Activated naive CD4-positive, alpha-beta T cell treated with anti-CD3 and anti-CD28 coated beads for 36 hours (primary cell): ENCODE data around the gene MYO1A. TPM values are rescaled to one million over a fixed set of nuclear protein-coding genes. Genes with fewer than 3 reads are reported as not detected.

Experiments
- CTCF ChIA-PET: fragments of 350-600 bp; sonication (Branson Sonifier 250); formaldehyde crosslinking; loops from one replicate; lab custom pipeline; 2021; ENCODE audit warnings: antibody characterized with exemption; lab: Charles Lee
- DNase-seq: peaks from one replicate; pipeline ENCODE4 v3.0.0-alpha.2; 2020
- H3K27ac Mint-ChIP-seq: one replicate; pipeline ENCODE4 v1.8.0; 2021; ENCODE audit warnings: mild to moderate bottlenecking, mixed read lengths
- H3K27me3 Mint-ChIP-seq: one replicate; pipeline ENCODE4 v1.8.0; 2021; ENCODE audit warnings: low read depth, mixed read lengths
- H3K36me3 Mint-ChIP-seq: one replicate; pipeline ENCODE4 v1.8.0; 2021; ENCODE audit warnings: low read depth, mixed read lengths
- H3K4me1 Mint-ChIP-seq: one replicate; pipeline ENCODE4 v1.8.0; 2021; ENCODE audit warnings: low read depth, mixed read lengths
- H3K4me3 Mint-ChIP-seq: one replicate; pipeline ENCODE4 v1.8.0; 2021; ENCODE audit warnings: mild to moderate bottlenecking, moderate library complexity, mixed read lengths
- H3K9me3 Mint-ChIP-seq: one replicate; pipeline ENCODE4 v1.8.0; 2021; ENCODE audit warnings: mixed read lengths
- intact Hi-C: fragments of 100-400 bp; cut with micrococcal nuclease; formaldehyde crosslinking; loops from one replicate; pipeline ENCODE4 v1.15.1; 2023
- total RNA-seq, 2 experiments: library from RNA; stranded (reverse); gene quantifications; one replicate each; pipeline ENCODE4 v1.2.3, GENCODE V29; 2021

MYO1A gene
- 1 to 10 TPM; 1.4 to 1.5 TPM for total RNA-seq

DNA sequence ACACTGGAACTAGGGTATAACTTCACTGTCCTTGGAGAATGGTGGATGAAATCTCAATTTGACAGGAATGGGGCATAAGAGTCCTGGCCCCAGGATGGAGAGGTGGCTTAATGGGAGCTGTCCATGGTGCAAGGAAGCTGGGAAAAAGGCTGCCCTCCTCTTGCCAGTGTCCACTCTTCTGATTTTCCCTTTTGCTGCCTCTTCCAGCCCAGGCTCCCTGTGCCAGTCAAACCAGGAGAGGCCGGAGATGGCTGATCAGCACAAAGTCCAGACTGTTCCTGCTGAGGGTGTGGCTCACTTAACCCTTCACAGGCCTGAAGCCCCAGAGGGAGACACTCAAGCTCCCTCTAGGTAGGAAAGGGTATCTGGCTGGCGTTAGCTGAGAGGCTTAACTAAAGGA lies at the start of gene MYO1A:
MYO1A (minus strand) TSS at position 240 of the 400 bp plus-strand sequence. CDS start 1,806 bp downstream, outside the sequence.
- no peak within 1 kb of the TSS for H3K4me3 Mint-ChIP-seq
- H3K9me3 Mint-ChIP-seq, result no peaks in the 10 kb centered on the region
- peaks cover 15% of the 10 kb centered on the region for H3K36me3 Mint-ChIP-seq
- DNase-seq, result no peak
- CTCF ChIA-PET, result interaction anchor here (1.1 to 2.2 kb wide), 5 partner anchors 9 to 41 kb away, joined by 3 to 11 read pairs (median 6); no protein-coding TSS in a partner anchor
- intact Hi-C loops, result no loop called here
- no peak within 1 kb of the TSS for H3K27ac Mint-ChIP-seq
- peaks cover 36% of the 10 kb centered on the region for H3K4me1 Mint-ChIP-seq
- H3K27me3 Mint-ChIP-seq, result no peaks in the 10 kb centered on the region

DNA sequence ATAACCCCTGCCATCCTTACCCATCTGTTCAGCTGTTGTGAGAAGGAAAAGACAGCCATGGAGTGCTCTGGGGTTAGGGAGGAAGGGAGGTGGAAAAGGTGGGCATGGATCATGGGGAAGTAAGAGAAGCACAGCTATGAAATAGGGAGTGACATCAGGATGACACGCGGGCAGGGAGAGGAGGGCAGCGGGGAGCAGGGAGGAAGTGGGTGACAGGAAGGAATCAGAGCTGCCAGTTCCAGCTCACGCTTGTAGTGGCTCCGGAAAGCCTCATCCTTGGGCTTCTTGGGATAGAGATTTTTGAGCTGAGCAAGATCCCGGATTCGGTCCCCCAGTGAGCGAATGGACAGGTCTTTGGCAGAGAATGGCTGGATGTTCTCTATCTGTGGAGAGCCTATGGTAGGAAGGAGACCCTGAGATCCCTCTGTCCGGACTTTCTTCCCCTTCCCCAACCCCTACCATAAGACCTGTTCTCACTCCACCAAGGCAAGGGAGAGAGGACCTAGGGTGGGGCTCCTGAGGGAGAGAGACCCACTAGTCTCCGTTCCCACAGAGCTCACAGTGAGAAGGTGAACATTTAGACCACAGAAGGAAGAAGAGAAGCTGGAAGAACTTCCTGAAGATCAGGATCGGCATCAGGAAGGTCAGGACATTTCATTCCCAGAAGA lies 49.3 kb upstream of the MYO1A start:
- no peaks in the 10 kb centered on the region for H3K9me3 Mint-ChIP-seq
- H3K27ac Mint-ChIP-seq, result peak overlapping the region; percentile 75
- H3K4me3 Mint-ChIP-seq, result no peak overlapping the region
- peaks cover 39% of the 10 kb centered on the region for H3K4me1 Mint-ChIP-seq
- CTCF ChIA-PET, result interaction anchor here (5.5 to 16.9 kb wide), 2 partner anchors 12 to 24 kb away, joined by 48 to 292 read pairs; partner anchors contain the start of genes NEMP1 and STAT6
- peaks cover 47% of the 10 kb centered on the region for H3K36me3 Mint-ChIP-seq
- H3K27me3 Mint-ChIP-seq, result no peaks in the 10 kb centered on the region
- DNase-seq, result no peak
- intact Hi-C loops, result no loop called here

DNA sequence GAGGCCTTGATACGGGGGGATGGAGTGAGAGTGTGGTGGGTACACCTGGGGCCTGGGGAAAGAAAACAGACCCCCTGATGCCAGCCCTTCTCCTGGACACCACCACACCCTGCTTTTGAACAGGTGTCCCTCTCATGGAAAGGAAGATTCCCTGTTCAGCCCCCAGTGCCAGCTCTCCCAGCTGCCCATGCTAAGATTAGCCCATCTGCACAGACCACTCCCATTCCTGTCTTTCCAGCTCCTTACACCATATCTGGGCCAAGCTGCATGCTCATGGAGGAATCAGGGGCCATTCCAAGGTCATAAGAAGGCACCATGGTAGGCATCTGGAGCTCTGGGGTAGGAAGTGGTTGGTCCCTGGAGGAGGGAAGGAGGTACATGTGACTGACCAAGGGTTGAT lies 48.6 kb upstream of the MYO1A start:
- Mint-ChIP-seq H3K27me3 (no peaks in the 10 kb centered on the region), H3K4me3 (no peak overlapping the region), H3K4me1 (peaks cover 38% of the 10 kb centered on the region), H3K9me3 (no peaks in the 10 kb centered on the region), H3K36me3 (peaks cover 44% of the 10 kb centered on the region), H3K27ac (peak overlapping the region; percentile 75)
- DNase-seq, result no peak
- intact Hi-C loops, result no loop called here
- CTCF ChIA-PET, result interaction anchor here (1.3 to 16.9 kb wide), 3 partner anchors 13 to 26 kb away, joined by 4 to 292 read pairs (median 48); partner anchors contain the start of genes NEMP1 and STAT6

DNA sequence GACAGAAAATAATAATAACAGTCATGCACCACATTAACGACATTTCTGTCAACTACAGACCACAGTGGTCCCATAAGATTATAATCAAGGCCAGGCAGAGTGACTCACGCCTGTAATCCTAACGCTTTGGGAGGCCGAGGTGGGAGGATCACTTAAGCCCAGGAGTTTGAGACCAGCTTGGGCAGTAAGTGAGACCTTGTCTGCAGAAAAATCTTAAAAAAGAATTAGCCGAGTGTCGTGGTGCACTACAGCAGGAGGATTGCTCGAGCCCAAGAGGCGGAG lies 47.6 kb upstream of the MYO1A start:
- CTCF ChIA-PET, result interaction anchor here (0.7 to 16.9 kb wide), 5 partner anchors 9 to 27 kb away, joined by 3 to 292 read pairs (median 4); partner anchors contain the start of genes NEMP1 and STAT6
- no peak for DNase-seq
- H3K4me1 Mint-ChIP-seq, result peaks cover 46% of the 10 kb centered on the region
- peak overlapping the region; percentile 96 for H3K27ac Mint-ChIP-seq
- no peaks in the 10 kb centered on the region for H3K9me3 Mint-ChIP-seq
- H3K4me3 Mint-ChIP-seq, result no peak overlapping the region
- no peaks in the 10 kb centered on the region for H3K27me3 Mint-ChIP-seq
- intact Hi-C loops, result no loop called here
- H3K36me3 Mint-ChIP-seq, result peaks cover 49% of the 10 kb centered on the region

DNA sequence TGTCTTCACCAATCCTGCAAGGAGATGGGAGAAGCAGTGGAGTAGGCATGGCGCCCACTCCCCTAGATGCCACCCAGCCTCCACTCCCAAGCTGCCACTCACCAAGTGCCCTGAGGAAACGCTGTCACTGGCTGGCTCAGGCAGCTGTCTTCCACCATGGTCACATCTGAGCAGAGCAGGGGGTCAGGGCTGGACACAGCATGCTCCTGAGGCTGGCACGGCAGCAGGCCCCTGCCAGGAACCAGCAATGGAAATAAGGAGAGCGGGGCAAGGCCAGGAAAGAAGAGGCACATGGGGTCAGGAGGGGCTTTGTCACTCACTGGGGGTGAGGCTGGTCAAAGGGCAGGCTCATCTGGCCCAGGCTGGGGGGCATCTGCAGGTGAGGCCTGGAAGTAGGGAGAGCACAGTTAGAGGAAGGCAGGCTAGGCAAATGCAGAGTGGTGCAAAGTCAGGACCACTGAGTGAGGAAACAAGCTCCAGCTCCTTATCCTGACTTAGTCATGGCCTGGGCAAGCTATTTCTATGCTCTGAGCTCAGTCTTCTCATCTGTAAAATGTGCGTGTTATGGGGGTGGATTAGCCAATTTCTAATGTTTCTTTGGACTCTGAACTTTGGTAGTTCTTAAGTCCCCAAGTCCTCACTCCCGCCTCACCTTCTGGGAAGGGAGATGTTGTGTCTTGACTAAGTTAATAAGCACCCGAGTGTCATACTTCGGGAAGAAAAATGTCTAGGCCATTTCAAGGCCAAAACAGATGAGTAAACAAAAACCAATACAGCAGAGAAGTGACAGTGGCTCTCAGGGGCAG lies 47.0 kb upstream of the MYO1A start:
- Mint-ChIP-seq H3K27ac (peak overlapping the region; percentile 96), H3K9me3 (no peaks in the 10 kb centered on the region), H3K4me3 (no peak overlapping the region), H3K36me3 (peaks cover 48% of the 10 kb centered on the region), H3K4me1 (peaks cover 45% of the 10 kb centered on the region), H3K27me3 (no peaks in the 10 kb centered on the region)
- no peak for DNase-seq
- intact Hi-C loops, result no loop called here
- CTCF ChIA-PET, result interaction anchor here (0.8 to 16.9 kb wide), 7 partner anchors 9 to 116 kb away, joined by 3 to 292 read pairs (median 6); partner anchors contain the start of genes NEMP1 and STAT6

DNA sequence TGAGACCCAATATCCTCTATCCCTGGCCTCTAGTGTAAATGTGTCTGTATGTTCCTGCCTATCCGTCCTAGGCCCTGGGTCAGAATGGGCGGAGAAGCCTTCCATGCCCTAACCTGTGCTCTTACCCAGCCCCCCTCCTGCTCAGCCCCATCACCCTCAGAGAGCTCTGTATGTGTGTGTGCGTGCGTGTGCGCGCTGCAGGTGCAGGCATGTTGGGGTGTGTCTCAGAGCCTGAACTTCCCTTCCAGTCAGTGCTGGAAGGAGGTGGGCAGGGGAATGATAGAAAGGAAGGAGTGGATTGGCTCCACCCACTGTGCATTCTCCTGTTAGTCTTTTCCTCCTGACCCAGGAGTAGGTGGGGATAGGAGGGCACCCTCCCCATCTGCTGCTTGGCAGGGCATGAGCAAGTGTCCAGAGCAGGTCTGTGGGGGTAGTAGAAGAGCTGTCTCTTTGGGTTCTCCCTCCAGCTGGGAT lies 46.2 kb upstream of the MYO1A start:
- no peak overlapping the region for H3K4me3 Mint-ChIP-seq
- peak overlapping the region; percentile 96 for H3K27ac Mint-ChIP-seq
- intact Hi-C loops, result no loop called here
- peaks cover 50% of the 10 kb centered on the region for H3K4me1 Mint-ChIP-seq
- CTCF ChIA-PET, result interaction anchor here (0.8 to 16.9 kb wide), 6 partner anchors 10 to 117 kb away, joined by 3 to 292 read pairs (median 5); partner anchors contain the start of genes NEMP1 and STAT6
- no peak for DNase-seq
- H3K9me3 Mint-ChIP-seq, result no peaks in the 10 kb centered on the region
- peaks cover 51% of the 10 kb centered on the region for H3K36me3 Mint-ChIP-seq
- H3K27me3 Mint-ChIP-seq, result no peaks in the 10 kb centered on the region

DNA sequence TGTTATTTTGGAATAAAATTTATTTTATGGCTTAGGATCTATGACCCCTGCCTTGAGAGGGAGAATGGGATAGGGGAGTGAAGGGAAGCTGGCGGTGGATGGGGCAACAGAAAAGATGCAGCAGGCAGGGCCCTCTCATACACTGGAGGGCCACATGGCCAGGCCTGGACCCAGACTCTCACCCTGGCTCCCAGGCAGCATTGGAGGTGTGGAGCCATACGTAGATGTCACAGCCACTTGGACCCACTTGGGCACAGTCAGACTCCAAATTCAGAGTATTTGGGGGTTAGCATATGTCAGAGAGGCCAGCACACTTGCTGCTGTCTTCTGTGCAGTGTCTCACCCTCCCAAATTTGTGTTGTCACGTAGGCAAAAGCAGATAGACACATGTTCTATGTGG lies 45.5 kb upstream of the MYO1A start:
- CTCF ChIA-PET, result interaction anchor here (1.1 to 16.9 kb wide), 5 partner anchors 11 to 87 kb away, joined by 3 to 292 read pairs (median 4); partner anchors contain the start of genes NEMP1 and STAT6
- intact Hi-C loops, result no loop called here
- Mint-ChIP-seq H3K27me3 (no peaks in the 10 kb centered on the region), H3K4me1 (peaks cover 56% of the 10 kb centered on the region), H3K36me3 (peaks cover 58% of the 10 kb centered on the region), H3K9me3 (no peaks in the 10 kb centered on the region), H3K4me3 (no peak overlapping the region), H3K27ac (peak overlapping the region; percentile 96)
- DNase-seq, result no peak

DNA sequence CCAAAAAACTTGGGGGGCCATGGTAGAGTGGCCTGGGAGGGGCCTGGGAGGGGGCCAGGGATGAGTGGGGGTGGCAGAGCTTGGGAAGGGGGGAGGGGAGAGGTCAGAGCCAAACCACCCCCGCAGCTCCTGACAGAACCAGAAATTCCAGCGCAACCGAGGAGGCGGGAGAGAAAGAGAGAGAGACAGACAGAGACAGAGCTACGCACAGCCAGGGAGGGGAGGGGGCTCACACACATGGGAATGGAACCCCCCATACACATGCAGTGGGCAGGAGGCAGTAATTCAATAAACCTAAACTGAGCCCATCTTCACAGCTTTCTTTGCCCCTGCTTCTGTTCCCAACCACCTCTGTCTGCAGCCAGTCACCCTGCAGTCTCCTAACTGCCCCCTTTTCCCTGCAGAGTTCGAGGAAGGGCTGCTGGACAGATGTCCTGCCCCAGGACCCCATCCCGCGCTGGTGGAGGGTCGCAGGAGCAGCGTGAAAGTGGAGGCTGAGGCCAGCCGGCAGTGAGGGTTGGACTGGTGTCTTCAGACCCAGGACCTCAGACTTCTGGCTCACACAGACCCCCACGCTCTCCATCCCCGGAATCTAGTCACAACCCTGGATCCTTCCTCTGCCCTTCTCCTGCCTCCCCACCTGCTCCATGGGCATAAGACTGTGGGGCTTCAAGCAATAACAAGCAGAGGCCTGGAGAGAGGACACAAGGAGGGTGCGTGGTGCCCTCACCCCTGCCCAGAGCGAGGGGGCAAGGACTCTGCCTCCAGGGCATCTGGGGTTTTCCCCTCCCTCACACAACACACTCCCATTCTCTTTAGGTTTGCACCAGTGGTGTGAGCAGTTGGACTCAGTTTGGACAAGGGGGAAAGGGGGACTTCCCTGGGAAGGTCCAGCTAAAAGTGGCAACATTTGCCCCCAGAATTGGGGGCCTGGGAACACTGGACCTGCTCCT lies 44.6 kb upstream of the MYO1A start:
- peaks cover 57% of the 10 kb centered on the region for H3K36me3 Mint-ChIP-seq
- no peak for DNase-seq
- H3K4me3 Mint-ChIP-seq, result no peak overlapping the region
- no peaks in the 10 kb centered on the region for H3K27me3 Mint-ChIP-seq
- H3K9me3 Mint-ChIP-seq, result no peaks in the 10 kb centered on the region
- intact Hi-C loops, result no loop called here
- H3K4me1 Mint-ChIP-seq, result peaks cover 60% of the 10 kb centered on the region
- peak overlapping the region; percentile 96 for H3K27ac Mint-ChIP-seq
- CTCF ChIA-PET, result interaction anchor here (0.8 to 16.9 kb wide), 8 partner anchors 17 to 93 kb away, joined by 4 to 292 read pairs (median 8); partner anchors contain the start of genes NEMP1 and STAT6

DNA sequence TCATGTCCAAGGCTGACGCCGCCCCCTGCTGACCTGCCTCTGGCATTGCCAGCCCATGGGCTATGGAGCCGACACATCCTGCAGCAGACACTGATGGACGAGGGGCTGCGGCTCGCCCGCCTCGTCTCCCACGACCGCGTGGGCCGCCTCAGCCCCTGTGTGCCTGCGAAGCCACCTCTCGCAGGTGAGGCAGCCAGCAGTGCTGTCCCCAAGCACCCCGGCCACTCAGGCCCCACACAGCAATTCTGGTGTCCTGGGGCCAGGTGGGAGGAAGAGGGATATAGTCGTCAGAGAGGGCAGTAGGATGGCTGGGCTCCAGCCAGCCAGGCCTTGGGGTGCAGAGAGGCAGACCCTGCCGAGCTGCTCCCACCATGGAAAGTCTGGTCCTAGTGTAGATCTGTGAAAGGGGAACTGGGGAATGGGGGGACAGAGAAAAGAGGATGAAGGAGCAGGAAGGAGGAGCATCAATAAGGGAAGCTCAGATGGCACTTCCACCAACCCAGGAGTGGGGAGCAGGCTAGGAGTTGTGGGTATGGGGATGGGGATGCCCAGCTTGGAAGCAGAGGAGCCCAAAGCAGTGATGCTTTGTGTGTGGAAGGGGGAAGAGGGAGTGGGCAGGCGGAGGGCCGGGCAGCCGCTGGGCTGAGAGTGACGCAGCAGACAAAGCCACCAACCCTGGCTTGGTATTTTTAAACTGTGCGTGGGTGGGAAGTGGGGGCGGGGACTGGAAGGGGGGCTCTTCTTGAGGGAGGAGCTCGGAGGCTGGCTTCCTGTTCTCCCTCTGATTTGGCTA lies 43.7 kb upstream of the MYO1A start:
- CTCF ChIA-PET, result interaction anchor here (0.8 to 16.9 kb wide), 13 partner anchors 9 to 92 kb away, joined by 3 to 292 read pairs (median 6); partner anchors contain the start of genes NEMP1 and STAT6
- peak; percentile 85 for DNase-seq
- H3K27me3 Mint-ChIP-seq, result no peaks in the 10 kb centered on the region
- H3K9me3 Mint-ChIP-seq, result no peaks in the 10 kb centered on the region
- H3K4me3 Mint-ChIP-seq, result peak overlapping the region; percentile 43
- intact Hi-C loops, result loop anchor here (1.0 kb wide), 3 partner anchors 17 to 85 kb away; no protein-coding TSS in a partner anchor
- H3K4me1 Mint-ChIP-seq, result peaks cover 60% of the 10 kb centered on the region
- peaks cover 49% of the 10 kb centered on the region for H3K36me3 Mint-ChIP-seq
- H3K27ac Mint-ChIP-seq, result peak overlapping the region; percentile 96

DNA sequence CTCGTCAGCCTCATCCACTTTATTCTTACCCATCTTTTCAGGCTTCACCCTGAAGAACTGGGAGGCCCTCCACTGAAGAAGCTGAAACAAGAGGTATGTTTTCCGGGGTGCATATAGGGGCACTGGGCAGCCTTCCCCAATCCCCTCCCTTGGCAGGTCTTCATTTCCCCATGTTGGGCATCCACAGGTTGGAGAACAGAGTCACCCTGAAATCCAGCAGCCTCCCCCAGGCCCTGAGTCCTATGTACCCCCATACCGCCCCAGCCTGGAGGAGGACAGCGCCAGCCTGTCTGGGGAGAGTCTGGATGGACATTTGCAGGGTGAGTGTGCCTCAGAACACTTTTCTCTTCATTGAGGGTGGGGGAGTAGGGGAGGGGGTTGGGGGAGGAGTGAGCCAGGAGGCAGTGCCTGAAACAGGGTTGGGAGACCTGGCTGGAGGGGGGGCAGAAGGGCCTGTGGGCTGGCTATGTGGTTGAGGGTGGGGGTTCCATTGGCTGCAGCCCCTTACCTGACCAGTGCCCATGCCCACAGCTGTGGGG lies 43.0 kb upstream of the MYO1A start:
- DNase-seq, result no peak
- intact Hi-C loops, result loop anchor here (1.0 kb wide), 3 partner anchors 17 to 85 kb away; no protein-coding TSS in a partner anchor
- H3K36me3 Mint-ChIP-seq, result peaks cover 48% of the 10 kb centered on the region
- H3K27me3 Mint-ChIP-seq, result no peaks in the 10 kb centered on the region
- CTCF ChIA-PET, result interaction anchor here (1.0 to 16.9 kb wide), 18 partner anchors 9 to 92 kb away, joined by 3 to 292 read pairs (median 5); partner anchors contain the start of genes LRP1, NEMP1 and STAT6
- H3K27ac Mint-ChIP-seq, result peak overlapping the region; percentile 96
- H3K4me1 Mint-ChIP-seq, result peaks cover 60% of the 10 kb centered on the region
- peak overlapping the region; percentile 49 for H3K4me3 Mint-ChIP-seq
- H3K9me3 Mint-ChIP-seq, result no peaks in the 10 kb centered on the region
